Aorta (tissue), 5 donors: ENCODE measurements around the gene PLPPR1. TPM values are rescaled to one million over a fixed set of nuclear protein-coding genes. Genes with fewer than 3 reads are reported as not detected.
"Not testable (repeated sequence)": the region's sequence is repeated elsewhere in the genome, so short reads cannot be mapped to it uniquely, and the experiment has no call there.

Experiments
- ATAC-seq: fragments of 200-7000 bp; cut with Tn5 transposase; one replicate; pipeline ENCODE4 v1.9.1; 2022; ENCODE audit warnings: moderate library complexity; ENCODE audit not compliant: low FRiP score
- DNase-seq, 2 donors: peaks; one replicate each; pipeline ENCODE4 v3.0.0-alpha.2; 2020
- H3K27ac ChIP-seq, 2 donors: one replicate each; pipeline ENCODE4 v1.5.1; 2013; ENCODE audit warnings: low read length in 2 of 2, mild to moderate bottlenecking in 2 of 2, moderate library complexity in 2 of 2, control low read depth in 1 of 2, inconsistent platforms in 1 of 2, low read depth in 1 of 2
- H3K27me3 ChIP-seq, 2 donors: one replicate each; pipeline ENCODE4 v1.6.1; 2013; ENCODE audit warnings: control low read depth in 1 of 2, low read length in 1 of 2, mild to moderate bottlenecking in 1 of 2, moderate library complexity in 1 of 2; ENCODE audit not compliant: insufficient read depth in 2 of 2, control insufficient read depth in 1 of 2
- H3K36me3 ChIP-seq, 2 donors: one replicate each; pipeline ENCODE4 v1.6.1; 2013; ENCODE audit warnings: control low read depth in 1 of 2, low read length in 1 of 2, mild to moderate bottlenecking in 1 of 2; ENCODE audit not compliant: insufficient read depth in 2 of 2, control insufficient read depth in 1 of 2
- H3K4me1 ChIP-seq, 2 donors: one replicate each; pipeline ENCODE4 v1.6.1; 2013; ENCODE audit warnings: low read length in 2 of 2, control low read depth in 1 of 2, mild to moderate bottlenecking in 1 of 2, moderate library complexity in 1 of 2; ENCODE audit not compliant: insufficient read depth in 2 of 2, control insufficient read depth in 1 of 2
- H3K4me3 ChIP-seq, 2 donors: one replicate each; pipeline ENCODE4 v1.5.1; 2013; ENCODE audit warnings: low read length in 2 of 2, control low read depth in 1 of 2, mild to moderate bottlenecking in 1 of 2
- H3K9me3 ChIP-seq: one replicate; pipeline ENCODE4 v1.6.1; 2013; ENCODE audit warnings: mild to moderate bottlenecking, low read length; ENCODE audit not compliant: control insufficient read depth
- WGBS, 2 donors: extraction: QIAGEN DNeasy Blood & Tissue Kit; methylation state at CpG; one replicate each; pipeline ENCODE4 v1.1.7; 2013; 5-methylcytosine and 5-hydroxymethylcytosine counted together
- intact Hi-C, 2 donors: fragments of 100-400 bp; cut with DNase I; formaldehyde crosslinking; loops; one replicate each; pipeline versions ENCODE4 v1.14.2 to v1.15.0; 2022
- polyA plus RNA-seq, 2 donors: library from polyadenylated mRNA; stranded (reverse); fragments of 200-250 nt; gene quantifications; one replicate each; pipeline ENCODE4 v1.2.3, GENCODE V29; 2013
- total RNA-seq, 2 donors: library from RNA; stranded (reverse); fragmentation: NEBNext Ultra II Directional; extraction: Animal tissue kit (Norgen Biotek cat#: 25700); gene quantifications; one replicate each; pipeline ENCODE4 v1.2.1, GENCODE V29; 2021
- donor health status: healthy with polysubstance abuse.
- donor health status: Bipolar disorder and iron deficiency.
- donor health status: DM: no; HTN: no; CAD: no.
- donor health status: DM: no; HTN: no; CAD: no.
- donor health status: DM: yes; HTN: yes; CAD: no.

The PLPPR1 gene
- total and polyA plus RNA-seq, 4 donors = not detected

DNA sequence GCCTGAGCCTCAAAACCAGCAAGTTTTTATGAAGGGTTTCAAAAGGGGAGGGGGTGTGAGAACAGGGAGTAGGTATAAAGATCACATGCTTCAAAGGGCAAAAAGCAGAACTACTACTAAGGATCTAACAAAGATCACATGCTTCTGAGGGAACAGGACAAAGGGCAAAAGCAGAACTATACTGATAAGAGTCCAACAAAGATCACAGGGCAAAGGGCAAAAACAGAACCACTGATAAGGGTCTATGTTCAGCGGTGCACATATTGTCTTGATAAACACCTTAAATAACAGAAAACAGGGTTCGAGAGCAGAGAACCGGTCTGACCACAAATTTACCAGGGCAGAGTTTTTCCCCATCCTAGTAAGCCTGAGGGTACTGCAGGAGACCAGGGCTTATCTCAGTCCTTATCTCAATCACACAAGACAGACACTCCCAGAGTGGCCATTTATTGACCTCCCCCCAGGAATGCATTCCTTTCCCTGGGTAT lies 298.9 kb downstream of the PLPPR1 start:
- DNase-seq, H3K4me3 ChIP-seq, ATAC-seq, H3K27me3 ChIP-seq, H3K27ac ChIP-seq, H3K36me3 ChIP-seq, intact Hi-C loops, H3K4me1 ChIP-seq, H3K9me3 ChIP-seq: not testable (repeated sequence)
- WGBS, 2 donors = 74 to 86% methylated on average over 3 of the region's 3 CpGs

GRCh38 chr9:101332362-101332761 lies 303.8 kb downstream of the PLPPR1 start:
- intact Hi-C loops = no loop called here
- no peak overlapping the region for H3K4me3 ChIP-seq
- no peak for DNase-seq
- H3K9me3 ChIP-seq = no peaks in the 10 kb centered on the region
- 95 to 98% methylated on average over 1 of the region's 1 CpG for WGBS, 2 donors
- no peaks in the 10 kb centered on the region for H3K27me3 ChIP-seq
- H3K4me1 ChIP-seq = no peaks in the 10 kb centered on the region
- H3K36me3 ChIP-seq = no peaks in the 10 kb centered on the region
- ATAC-seq = no peak
- H3K27ac ChIP-seq = no peak overlapping the region

DNA sequence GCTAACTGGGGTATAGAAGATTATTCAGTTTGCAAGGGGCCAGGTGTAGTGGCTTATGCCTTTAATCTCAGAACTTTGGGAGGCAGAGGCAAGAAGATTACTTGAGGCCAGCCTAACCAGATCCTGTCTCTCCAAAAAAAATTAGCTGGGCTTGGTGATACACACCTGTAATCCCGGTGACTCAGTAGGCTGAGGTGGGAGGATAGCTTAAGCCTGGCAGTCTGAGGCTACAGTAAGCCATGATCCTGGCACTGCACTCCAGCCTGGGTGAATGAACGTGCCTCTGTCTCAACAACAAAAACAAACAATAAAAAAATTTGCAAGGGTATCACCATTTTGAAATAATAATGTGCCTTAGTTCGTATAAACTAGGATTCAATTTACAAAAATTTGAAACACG lies 305.0 kb downstream of the PLPPR1 start:
- 71 to 78% methylated on average over 4 of the region's 4 CpGs for WGBS, 2 donors
- no peak overlapping the region for H3K4me3 ChIP-seq
- no peaks in the 10 kb centered on the region for H3K4me1 ChIP-seq
- H3K27me3 ChIP-seq = no peaks in the 10 kb centered on the region
- no peak for ATAC-seq
- intact Hi-C loops = no loop called here
- no peaks in the 10 kb centered on the region for H3K36me3 ChIP-seq
- no peak for DNase-seq
- no peak overlapping the region for H3K27ac ChIP-seq
- H3K9me3 ChIP-seq = no peaks in the 10 kb centered on the region

GRCh38 chr9:101333926-101334702 lies 305.6 kb downstream of the PLPPR1 start:
- no peak overlapping the region for H3K27ac ChIP-seq
- no peak overlapping the region for H3K4me3 ChIP-seq
- H3K27me3 ChIP-seq = no peaks in the 10 kb centered on the region
- no peaks in the 10 kb centered on the region for H3K9me3 ChIP-seq
- ATAC-seq = no peak
- H3K4me1 ChIP-seq = no peaks in the 10 kb centered on the region
- H3K36me3 ChIP-seq = no peaks in the 10 kb centered on the region
- WGBS, 2 donors = 81 to 82% methylated on average over 25 of the region's 25 CpGs
- intact Hi-C loops = no loop called here
- DNase-seq = no peak

DNA sequence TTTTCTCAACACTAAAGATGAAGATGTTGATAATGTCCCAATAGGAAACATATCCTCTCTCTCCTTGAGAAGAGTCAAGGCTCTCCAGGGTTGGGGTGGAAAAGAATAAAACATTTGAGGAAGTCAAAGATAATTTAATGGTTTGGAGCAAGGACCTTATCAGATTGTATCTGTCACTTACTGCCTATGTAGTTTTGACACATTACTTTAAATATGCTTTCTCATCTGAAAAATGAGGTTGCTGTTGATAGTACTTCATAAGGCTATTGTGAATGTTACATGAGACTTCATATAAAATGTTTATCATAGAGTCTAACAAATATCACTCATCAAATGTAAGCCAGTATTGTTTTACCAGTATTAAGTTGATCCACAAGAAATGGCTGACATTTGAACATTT lies 307.6 kb downstream of the PLPPR1 start:
- no peak overlapping the region for H3K27ac ChIP-seq
- intact Hi-C loops = no loop called here
- ATAC-seq = no peak
- no peak overlapping the region for H3K4me3 ChIP-seq
- no peak for DNase-seq
- no peaks in the 10 kb centered on the region for H3K36me3 ChIP-seq
- H3K4me1 ChIP-seq = no peaks in the 10 kb centered on the region
- no peaks in the 10 kb centered on the region for H3K27me3 ChIP-seq
- no peaks in the 10 kb centered on the region for H3K9me3 ChIP-seq

- Histone ChIP-seq H3K4me1 (no peaks in the 10 kb centered on the region), H3K36me3 (no peaks in the 10 kb centered on the region), H3K27ac (no peak overlapping the region), H3K4me3 (no peak overlapping the region), H3K27me3 (no peaks in the 10 kb centered on the region), H3K9me3 (no peaks in the 10 kb centered on the region)
- DNase-seq (no peak), ATAC-seq (no peak)
- WGBS, 2 donors = 84 to 91% methylated on average over 2 of the region's 2 CpGs
- intact Hi-C loops = no loop called here
Measured at GRCh38 chr9:101337237-101337636, 308.7 kb downstream of the PLPPR1 start.

- no peak for DNase-seq
- intact Hi-C loops = no loop called here
- Histone ChIP-seq H3K36me3 (no peaks in the 10 kb centered on the region), H3K27ac (no peak overlapping the region), H3K4me3 (no peak overlapping the region), H3K9me3 (no peaks in the 10 kb centered on the region), H3K4me1 (no peaks in the 10 kb centered on the region), H3K27me3 (no peaks in the 10 kb centered on the region)
- no peak for ATAC-seq
Measured at GRCh38 chr9:101341958-101342357, 313.4 kb downstream of the PLPPR1 start.

DNA sequence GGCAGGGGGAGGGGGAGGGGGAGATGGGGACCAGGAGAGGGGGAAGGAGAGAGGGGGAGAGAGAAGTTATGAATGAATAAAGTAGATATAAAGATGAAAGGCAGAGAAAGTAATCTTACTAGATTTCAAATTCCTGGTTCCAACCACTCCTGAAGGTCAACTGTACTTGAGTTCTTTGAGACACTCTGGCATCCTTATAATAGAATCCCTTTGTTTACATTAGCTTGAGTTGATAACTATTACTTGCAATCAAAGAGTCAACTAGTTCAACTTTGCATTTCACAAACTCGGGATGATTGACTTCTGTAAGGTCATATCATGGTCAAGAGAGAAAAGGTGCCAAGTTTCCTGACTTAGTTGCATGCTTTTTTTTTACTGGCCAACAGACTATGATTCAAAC lies 314.1 kb downstream of the PLPPR1 start:
- 32 to 38% methylated on average over 1 of the region's 1 CpG for WGBS, 2 donors
- no peaks in the 10 kb centered on the region for H3K27me3 ChIP-seq

DNA sequence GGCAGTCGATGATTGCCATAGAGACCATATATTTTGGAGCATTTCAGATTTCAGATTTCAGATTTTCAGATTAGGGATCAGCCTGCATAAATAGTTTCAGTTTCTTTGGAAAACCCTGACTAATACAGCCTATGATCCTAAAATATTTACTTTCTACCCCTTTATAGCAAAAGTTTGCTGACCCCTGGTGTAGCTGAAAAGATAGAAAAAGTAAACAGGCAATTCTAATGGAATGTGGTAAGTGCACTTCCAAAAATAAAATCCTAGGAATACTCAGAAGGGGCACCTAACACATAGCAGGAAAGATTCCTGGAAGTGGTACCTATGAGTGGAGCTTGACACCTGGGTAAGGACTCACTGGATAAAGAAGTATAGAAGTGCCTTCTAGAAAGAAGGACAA lies 321.8 kb downstream of the PLPPR1 start:
- no peak overlapping the region for H3K27ac ChIP-seq
- WGBS, 2 donors = 71 to 79% methylated on average over 1 of the region's 1 CpG
- no peaks in the 10 kb centered on the region for H3K9me3 ChIP-seq
- intact Hi-C loops = no loop called here
- no peak overlapping the region for H3K4me3 ChIP-seq
- DNase-seq = no peak
- no peaks in the 10 kb centered on the region for H3K36me3 ChIP-seq
- ATAC-seq = no peak
- H3K27me3 ChIP-seq = peaks cover 0 to 3% of the 10 kb centered on the region in 2 donors
- H3K4me1 ChIP-seq = no peaks in the 10 kb centered on the region

More for the DNA sequence above, 314.1 kb downstream of the PLPPR1 start:
- DNase-seq (no peak), ATAC-seq (no peak)
- H3K36me3 ChIP-seq = no peaks in the 10 kb centered on the region
- no peak overlapping the region for H3K4me3 ChIP-seq
- intact Hi-C loops = no loop called here
- no peaks in the 10 kb centered on the region for H3K4me1 ChIP-seq
- no peaks in the 10 kb centered on the region for H3K9me3 ChIP-seq
- H3K27ac ChIP-seq = no peak overlapping the region
